Measurements from ENCODE around the gene EVC2.

Gene EVC2

DNA sequence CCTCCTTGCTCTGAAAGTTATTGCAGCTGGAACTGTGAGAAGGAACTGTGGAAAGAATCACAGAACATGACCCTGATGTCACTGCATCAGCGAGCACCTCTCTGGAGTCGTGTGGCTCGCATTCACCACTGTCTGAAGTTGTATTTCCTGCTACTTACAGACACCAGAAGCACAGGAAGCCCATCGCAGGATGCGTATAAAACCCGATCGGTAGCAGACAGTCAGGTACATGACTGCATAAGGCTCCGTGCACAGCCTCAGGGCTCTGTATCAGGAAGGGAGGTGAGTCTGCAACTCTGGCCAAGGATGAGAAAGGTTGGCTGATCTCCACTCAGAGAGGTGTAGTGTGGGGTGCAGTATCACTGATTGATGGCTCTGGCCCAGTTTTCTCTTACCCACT, 134.4 kb downstream of the EVC2 start:
- TF ChIP-seq, protein P1, sequence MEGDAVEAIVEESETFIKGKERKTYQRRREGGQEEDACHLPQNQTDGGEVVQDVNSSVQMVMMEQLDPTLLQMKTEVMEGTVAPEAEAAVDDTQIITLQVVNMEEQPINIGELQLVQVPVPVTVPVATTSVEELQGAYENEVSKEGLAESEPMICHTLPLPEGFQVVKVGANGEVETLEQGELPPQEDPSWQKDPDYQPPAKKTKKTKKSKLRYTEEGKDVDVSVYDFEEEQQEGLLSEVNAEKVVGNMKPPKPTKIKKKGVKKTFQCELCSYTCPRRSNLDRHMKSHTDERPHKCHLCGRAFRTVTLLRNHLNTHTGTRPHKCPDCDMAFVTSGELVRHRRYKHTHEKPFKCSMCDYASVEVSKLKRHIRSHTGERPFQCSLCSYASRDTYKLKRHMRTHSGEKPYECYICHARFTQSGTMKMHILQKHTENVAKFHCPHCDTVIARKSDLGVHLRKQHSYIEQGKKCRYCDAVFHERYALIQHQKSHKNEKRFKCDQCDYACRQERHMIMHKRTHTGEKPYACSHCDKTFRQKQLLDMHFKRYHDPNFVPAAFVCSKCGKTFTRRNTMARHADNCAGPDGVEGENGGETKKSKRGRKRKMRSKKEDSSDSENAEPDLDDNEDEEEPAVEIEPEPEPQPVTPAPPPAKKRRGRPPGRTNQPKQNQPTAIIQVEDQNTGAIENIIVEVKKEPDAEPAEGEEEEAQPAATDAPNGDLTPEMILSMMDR (IDR thresholded peaks at IDR 0.05; ENCODE audit: extremely low read depth, insufficient read depth, missing control alignments) = no peak
- no peak for DNase-seq (ENCODE audit: low spot score)
- in situ Hi-C loops (cut with MboI; ENCODE audit: low pct_unique_long_range_greater_than_20kb, low sequenced_read_pairs, unreplicated experiment) = no loop called here

DNA sequence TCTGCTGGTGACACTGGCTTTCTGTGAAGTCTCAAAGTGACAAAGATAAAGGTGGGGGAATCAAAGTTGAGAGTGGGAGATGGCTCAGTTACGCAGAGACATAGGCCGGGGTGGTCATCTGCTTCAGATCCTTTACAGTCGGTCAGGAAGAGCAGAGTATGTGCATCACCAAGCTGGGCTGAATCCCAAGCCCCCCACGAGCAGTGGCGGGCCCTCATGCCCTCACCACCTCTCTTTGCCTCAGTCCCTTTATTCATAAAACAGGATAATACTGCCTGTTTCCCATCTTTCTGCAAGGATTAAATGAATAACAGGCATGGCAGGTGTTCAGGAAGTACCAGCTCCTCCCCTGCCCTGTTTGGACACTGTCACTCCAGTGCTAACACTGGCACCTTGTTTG, 135.6 kb downstream of the EVC2 start:
- TF ChIP-seq, protein P1 (IDR thresholded peaks at IDR 0.05; ENCODE audit: extremely low read depth, insufficient read depth, missing control alignments) = no peak
- in situ Hi-C loops (cut with MboI; ENCODE audit: low pct_unique_long_range_greater_than_20kb, low sequenced_read_pairs, unreplicated experiment) = no loop called here
- DNase-seq (ENCODE audit: low spot score) = no peak

DNA sequence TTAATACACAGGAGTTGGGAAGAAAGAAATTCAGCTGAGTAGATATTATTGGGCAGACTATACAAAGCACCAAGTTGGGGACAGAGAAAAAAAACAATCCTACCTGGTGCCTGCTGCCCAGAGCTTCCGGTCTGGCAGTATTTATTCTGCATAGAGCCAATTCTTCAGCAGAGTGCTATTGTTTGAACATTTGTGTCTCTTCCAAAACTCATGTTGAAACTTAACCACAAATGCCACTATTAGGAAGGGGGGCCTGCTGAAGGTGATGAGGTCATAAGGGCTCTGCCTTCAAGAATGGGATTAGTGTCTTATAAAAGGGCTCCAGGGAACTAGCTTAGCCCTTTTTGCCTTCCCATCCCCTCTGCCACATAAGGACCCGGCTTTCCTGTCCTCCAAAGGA, 136.2 kb downstream of the EVC2 start:
- TF ChIP-seq, protein P1 (IDR thresholded peaks at IDR 0.05; ENCODE audit: extremely low read depth, insufficient read depth, missing control alignments) = no peak
- in situ Hi-C loops (cut with MboI; ENCODE audit: low pct_unique_long_range_greater_than_20kb, low sequenced_read_pairs, unreplicated experiment) = no loop called here
- DNase-seq (ENCODE audit: low spot score) = no peak

DNA sequence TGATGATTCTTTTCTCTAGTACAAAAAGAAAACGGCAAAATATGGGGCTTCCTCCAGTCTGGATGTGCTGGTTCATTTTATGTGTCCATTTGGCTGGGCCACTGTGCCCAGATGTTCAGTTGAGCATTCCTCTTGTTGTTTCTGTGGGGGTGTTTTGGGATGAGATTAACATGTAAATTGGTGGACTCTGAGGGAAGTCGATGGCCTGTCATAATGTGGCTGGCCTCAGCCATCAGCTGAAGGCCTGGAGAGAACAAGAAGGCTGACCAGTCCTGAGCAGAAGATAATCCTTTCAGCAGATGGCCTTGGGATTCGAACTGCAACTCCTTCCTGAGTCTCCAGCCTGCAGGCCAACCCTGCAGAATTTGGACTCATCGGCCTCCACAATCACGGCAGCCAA, 136.7 kb downstream of the EVC2 start:
- in situ Hi-C loops (cut with MboI; ENCODE audit: low pct_unique_long_range_greater_than_20kb, low sequenced_read_pairs, unreplicated experiment) = no loop called here
- TF ChIP-seq, protein P1 (IDR thresholded peaks at IDR 0.05; ENCODE audit: extremely low read depth, insufficient read depth, missing control alignments) = no peak
- no peak for DNase-seq (ENCODE audit: low spot score)

DNA sequence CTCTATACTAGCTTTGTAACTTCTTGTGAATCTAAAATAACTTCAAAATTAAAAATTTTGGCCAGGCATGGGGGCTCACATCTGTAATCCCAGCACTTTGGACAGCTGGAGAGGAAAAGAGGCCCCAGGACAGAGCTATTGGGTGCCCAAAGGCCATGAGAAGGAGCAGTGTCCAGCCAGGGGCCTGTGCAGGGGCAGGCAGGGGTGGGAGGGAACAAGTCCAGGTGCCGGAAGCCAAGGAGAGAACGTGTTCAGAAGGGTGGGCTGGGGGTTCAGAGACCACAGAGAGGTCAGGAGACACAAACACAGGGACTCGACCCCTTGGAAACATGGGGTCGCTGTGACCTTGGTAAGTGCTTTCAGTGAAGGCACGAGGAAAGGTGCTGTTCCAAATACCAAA, 138.9 kb downstream of the EVC2 start:
- TF ChIP-seq, protein P1 (IDR thresholded peaks at IDR 0.05; ENCODE audit: extremely low read depth, insufficient read depth, missing control alignments) = no peak
- in situ Hi-C loops (cut with MboI; ENCODE audit: low pct_unique_long_range_greater_than_20kb, low sequenced_read_pairs, unreplicated experiment) = no loop called here
- no peak for DNase-seq (ENCODE audit: low spot score)

DNA sequence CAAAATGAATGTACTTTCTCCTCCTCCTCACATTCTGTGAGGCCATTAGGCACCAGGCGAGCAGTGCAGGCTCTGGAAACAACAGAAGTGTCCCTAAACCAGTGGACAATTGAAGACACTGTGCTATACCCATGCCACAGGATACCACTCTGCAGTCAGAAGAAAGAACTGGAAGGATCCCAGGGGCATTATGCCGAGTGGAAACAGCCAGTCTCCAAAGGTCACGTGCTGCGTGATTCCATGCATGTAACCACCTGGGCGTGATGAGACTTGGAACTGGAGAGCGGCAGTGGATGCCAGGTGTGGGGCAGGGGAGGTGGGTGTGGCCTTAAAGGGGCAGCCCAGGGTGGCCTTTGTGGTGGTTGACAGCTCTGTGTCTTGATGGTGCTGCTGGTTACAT, 139.4 kb downstream of the EVC2 start:
- TF ChIP-seq, protein P1 (IDR thresholded peaks at IDR 0.05; ENCODE audit: extremely low read depth, insufficient read depth, missing control alignments) = no peak
- in situ Hi-C loops (cut with MboI; ENCODE audit: low pct_unique_long_range_greater_than_20kb, low sequenced_read_pairs, unreplicated experiment) = no loop called here

DNA sequence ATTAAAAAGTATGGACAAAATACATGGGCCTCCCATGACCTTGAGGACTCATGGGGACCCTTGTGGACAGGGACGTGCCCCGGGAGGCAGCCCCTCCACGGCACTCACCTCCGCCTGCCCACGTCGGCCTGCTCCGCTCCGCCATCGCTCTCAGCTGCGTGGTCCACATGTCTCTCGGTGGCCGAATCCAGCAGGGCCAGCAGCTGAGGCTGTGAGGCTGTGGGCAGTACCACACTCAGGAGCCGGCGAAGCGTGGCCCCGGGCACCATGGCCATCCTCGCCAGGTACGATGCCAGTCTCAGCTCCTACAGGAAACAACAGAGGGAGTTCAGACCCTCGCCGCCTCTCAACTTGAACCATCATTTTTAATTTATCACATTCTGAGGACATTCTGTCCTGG, 140.0 kb downstream of the EVC2 start:
- in situ Hi-C loops (cut with MboI; ENCODE audit: low pct_unique_long_range_greater_than_20kb, low sequenced_read_pairs, unreplicated experiment) = no loop called here
- DNase-seq (ENCODE audit: low spot score) = no peak
- TF ChIP-seq, protein P1 (IDR thresholded peaks at IDR 0.05; ENCODE audit: extremely low read depth, insufficient read depth, missing control alignments) = no peak

More for the DNA sequence above, 139.4 kb downstream of the EVC2 start:
- DNase-seq (ENCODE audit: low spot score) = no peak
